GM12892 (cell line): ENCODE measurements around the gene ADAMTSL1.

Source experiments
- POLR2A ChIP-seq: IDR thresholded peaks from 2 replicates; pipeline ENCODE4 v1.6.1; 2011; ENCODE audit warnings: low read depth, low read length, control low read depth
- POLR2AphosphoS5 ChIP-seq: IDR thresholded peaks from 2 replicates; pipeline ENCODE4 v1.6.1; 2011; ENCODE audit warnings: low read depth, low read length, control low read depth
- TAF1 ChIP-seq: IDR thresholded peaks from 2 replicates; pipeline ENCODE4 v1.6.1; 2011; ENCODE audit warnings: low read depth, mild to moderate bottlenecking, control low read depth, low read length, borderline replicate concordance

DNA sequence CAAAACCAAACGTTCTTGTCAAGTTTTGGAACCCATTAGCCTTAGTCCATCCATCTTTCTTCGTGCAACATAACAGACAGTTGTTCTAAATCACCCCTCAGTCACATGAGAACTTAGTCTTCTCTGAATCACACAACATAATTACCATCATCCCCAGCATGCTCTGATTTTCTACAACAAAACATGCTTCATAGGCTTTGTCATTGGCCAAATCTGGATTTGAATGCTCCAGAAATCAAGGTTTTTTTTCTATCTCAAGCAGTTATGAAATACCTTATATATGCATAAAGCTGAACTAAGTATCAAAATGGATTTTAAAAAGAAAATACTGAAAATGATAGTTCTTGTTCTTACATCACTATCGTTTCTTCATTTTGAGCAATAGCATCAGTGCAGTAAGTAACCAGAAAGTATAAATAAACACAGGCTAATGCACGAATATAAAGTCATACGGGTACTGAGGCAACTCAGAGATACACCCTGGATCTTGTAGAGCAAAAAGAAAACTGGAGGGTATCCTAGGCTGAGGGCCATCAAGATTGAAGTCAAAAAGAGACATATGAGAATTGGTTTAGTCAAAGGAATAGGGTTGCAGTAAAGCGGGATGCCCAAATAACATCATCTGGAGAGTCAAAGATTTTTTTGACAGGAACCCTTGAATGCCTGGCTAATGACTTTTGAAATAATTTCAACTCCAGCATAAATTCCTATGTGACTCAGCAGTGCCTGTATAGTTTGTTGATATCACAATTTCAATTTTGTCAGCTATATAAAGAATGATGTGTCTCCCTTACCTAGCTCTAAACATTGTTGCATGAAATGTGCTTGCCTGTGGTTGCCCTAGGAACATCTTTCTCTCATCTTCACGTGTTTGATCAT, 164.7 kb downstream of the ADAMTSL1 start:
- TF ChIP-seq POLR2AphosphoS5 (no peak), TAF1 (no peak), POLR2A (no peak)
